Erythroblast (primary cell): Measurements from ENCODE around the gene UNC79.

Experiments
- GATA1 ChIP-seq: IDR thresholded peaks from 2 replicates; pipeline ENCODE4 v1.6.1; 2011; ENCODE audit warnings: low read depth, mild to moderate bottlenecking, control low read depth, low read length, moderate library complexity
- POLR2A ChIP-seq: IDR thresholded peaks from 2 replicates; pipeline ENCODE4 v1.6.1; 2011; ENCODE audit warnings: mild to moderate bottlenecking, low read length

DNA sequence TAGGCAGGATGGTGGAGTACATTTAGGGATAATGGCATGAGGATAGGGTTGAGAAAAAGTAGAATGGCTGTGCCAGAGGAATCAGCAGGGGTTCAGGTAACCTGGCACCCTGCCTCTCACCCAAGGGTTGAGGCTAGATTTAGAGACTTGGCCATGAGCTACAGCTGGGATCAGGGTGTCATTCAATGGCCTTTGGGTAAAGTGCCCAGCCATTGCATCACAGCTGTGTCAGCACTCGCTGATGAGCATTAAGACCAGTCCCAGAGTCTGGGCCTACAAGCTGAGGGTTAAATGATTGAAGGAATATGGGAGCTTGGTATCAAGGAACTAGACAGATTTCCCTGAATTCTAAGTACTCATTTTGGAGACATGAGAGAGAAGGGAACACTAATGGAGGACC, 243.6 kb downstream of the UNC79 start:
- no peak for TF ChIP-seq POLR2A
- TF ChIP-seq GATA1: no peak
